ENCODE results near the gene RAB11FIP3. TPM values are rescaled to one million over a fixed set of nuclear protein-coding genes. Genes with fewer than 3 reads are reported as not detected.

Gene RAB11FIP3
- total RNA-seq, 1 experiment from 2014 or later = 12.8 TPM

GRCh38 chr16:518858-519257 is 93.4 kb downstream of the RAB11FIP3 start:
- DNase-seq (ENCODE audit: low read depth, low spot score) = no peak
- H3K9me3 ChIP-seq (ENCODE audit: control insufficient read depth in 1 of 2, insufficient read depth in 1 of 2, low read depth in 1 of 2, low read length in 2 of 2) = no peaks in the 10 kb centered on the region
- intact Hi-C loops (cut with micrococcal nuclease) = no loop called here
- no TSS peak for BruUV-seq (replicated peaks)
- POLR2A ChIA-PET = no interaction called here
- RAD21 ChIA-PET (ENCODE audit: low non-redundant PET in 1 of 2, low total read pairs in 2 of 2, uncharacterized antibody in 2 of 2, unreplicated experiment in 2 of 2) = interaction anchor here in 1 of 2 experiments (0.6 kb wide), 1 partner anchor 127 kb away, joined by 3 read pairs; no protein-coding TSS in a partner anchor
- H3K36me3 ChIP-seq (ENCODE audit: control insufficient read depth in 1 of 2, insufficient read depth in 2 of 2, low read length in 2 of 2) = no peaks in the 10 kb centered on the region; a peak in 1 of 4 replicates
- H3K4me3 ChIP-seq (replicated peaks in 1 of 2; ENCODE audit: low read depth in 1 of 2, low read length in 2 of 2) = no peak overlapping the region
- no peaks in the 10 kb centered on the region for H3K4me1 ChIP-seq (ENCODE audit: control insufficient read depth in 1 of 2, insufficient read depth in 2 of 2, low read length in 2 of 2)
- H3K79me2 ChIP-seq (ENCODE audit: insufficient read depth, low read length) = no peaks in the 10 kb centered on the region
- H2AFZ ChIP-seq (ENCODE audit: low read depth, low read length, poor library complexity, severe bottlenecking) = no peak overlapping the region
- no peak for ATAC-seq
- no peak for TF ChIP-seq JUND (IDR thresholded peaks at IDR 0.05)
- TF ChIP-seq ELF1 (IDR thresholded peaks at IDR 0.05; ENCODE audit: borderline replicate concordance, low read depth) = no peak
- TF ChIP-seq TCF7L2 (IDR thresholded peaks at IDR 0.05; ENCODE audit: borderline replicate concordance, extremely low read depth, insufficient read depth, insufficient read length) = no peak
- H3K4me2 ChIP-seq (ENCODE audit: low read length) = no peak overlapping the region
- H3K9ac ChIP-seq (ENCODE audit: low read length) = no peak overlapping the region
- no peaks in the 10 kb centered on the region for H3K9me2 ChIP-seq (ENCODE audit: insufficient read depth)
- no peaks in the 10 kb centered on the region for H4K20me1 ChIP-seq (ENCODE audit: insufficient read depth)
- CTCF ChIA-PET = no interaction called here
- no peak overlapping the region for H3K27ac ChIP-seq (ENCODE audit: low read depth, low read length)
- H3K27me3 ChIP-seq (ENCODE audit: insufficient read depth, low read length) = no peaks in the 10 kb centered on the region

- DNase-seq (ENCODE audit: low read depth, low spot score) = no peak
- TF ChIP-seq EZH2 (IDR thresholded peaks at IDR 0.05) = no peak
- no peak for TF ChIP-seq CEBPB (IDR thresholded peaks at IDR 0.05; ENCODE audit: low read depth)
- Histone ChIP-seq H4K20me1 (ENCODE audit: insufficient read depth) (no peaks in the 10 kb centered on the region), H3K27ac (ENCODE audit: low read depth, low read length) (no peak overlapping the region), H3K9me3 (ENCODE audit: control insufficient read depth in 1 of 2, insufficient read depth in 1 of 2, low read depth in 1 of 2, low read length in 2 of 2) (no peaks in the 10 kb centered on the region), H3K9ac (ENCODE audit: low read length) (no peak overlapping the region), H3K9me2 (ENCODE audit: insufficient read depth) (no peaks in the 10 kb centered on the region), H2AFZ (ENCODE audit: low read depth, low read length, poor library complexity, severe bottlenecking) (no peak overlapping the region), H3K79me2 (ENCODE audit: insufficient read depth, low read length) (no peaks in the 10 kb centered on the region), H3K4me3 (replicated peaks in 1 of 2; ENCODE audit: low read depth in 1 of 2, low read length in 2 of 2) (no peak overlapping the region), H3K4me2 (ENCODE audit: low read length) (no peak overlapping the region), H3K4me1 (ENCODE audit: control insufficient read depth in 1 of 2, insufficient read depth in 2 of 2, low read length in 2 of 2) (peaks cover 0 to 1% of the 10 kb centered on the region in 2 experiments; a peak in 1 of 4 replicates), H3K27me3 (ENCODE audit: insufficient read depth, low read length) (no peaks in the 10 kb centered on the region), H3K36me3 (ENCODE audit: control insufficient read depth in 1 of 2, insufficient read depth in 2 of 2, low read length in 2 of 2) (no peaks in the 10 kb centered on the region; a peak in 1 of 4 replicates)
- ChIA-PET RAD21 (ENCODE audit: low non-redundant PET in 1 of 2, low total read pairs in 2 of 2, uncharacterized antibody in 2 of 2, unreplicated experiment in 2 of 2) (no interaction called here), POLR2A (no interaction called here), CTCF (no interaction called here)
- intact Hi-C loops (cut with micrococcal nuclease) = no loop called here
- ATAC-seq = no peak
- BruUV-seq (replicated peaks) = no TSS peak
Measured at GRCh38 chr16:519425-519824, 94.0 kb downstream of the RAB11FIP3 start.
